HepG2 (cell line): Measurements from ENCODE around the gene MRPS34.

Experiments used
- CHD4 ChIP-seq: fragments of 200-600 bp; sonication (generic); IDR thresholded peaks from 2 replicates; pipeline ENCODE4 v1.7.0; 2017; ENCODE audit warnings: mild to moderate bottlenecking, low read length, borderline replicate concordance
- EP300 ChIP-seq, 3 experiments: sonication (generic) in 1 of 3; formaldehyde crosslinking in 1 of 3; IDR thresholded peaks; 2 replicates each; pipeline versions ENCODE4 v1.5.1 to v1.6.1; 2011 to 2020; ENCODE audit warnings: low read depth in 2 of 3, low read length in 2 of 3, borderline replicate concordance in 1 of 3, improper control_type of control experiment in 1 of 3, mild to moderate bottlenecking in 1 of 3, missing genetic modification reagents in 1 of 3, moderate library complexity in 1 of 3
- GABPA ChIP-seq, 2 experiments: IDR thresholded peaks; 2 replicates each; pipeline ENCODE4 v1.6.1; 2011 to 2016; ENCODE audit warnings: low read depth in 2 of 2, low read length in 1 of 2, missing biosample characterization in 1 of 2, missing genetic modification characterization in 1 of 2
- HDAC2 ChIP-seq: sonication (generic); formaldehyde crosslinking; IDR thresholded peaks from 2 replicates; pipeline ENCODE4 v1.4.0; 2020; ENCODE audit warnings: missing genetic modification reagents
- NAIF1 ChIP-seq: sonication (generic); formaldehyde crosslinking; IDR thresholded peaks from 2 replicates; pipeline ENCODE4 v1.5.0; 2020; ENCODE audit warnings: mild to moderate bottlenecking, missing genetic modification reagents, borderline replicate concordance
- NFYB ChIP-seq: sonication (generic); formaldehyde crosslinking; IDR thresholded peaks from 2 replicates; pipeline ENCODE4 v1.4.0; 2020; ENCODE audit warnings: missing genetic modification reagents
- SMARCE1 ChIP-seq: fragments of 450-650 bp; IDR thresholded peaks from 2 replicates; pipeline ENCODE4 v1.6.1; 2017; ENCODE audit warnings: borderline replicate concordance
- TF ChIP-seq, protein P1 (sequence below): sonication (generic); formaldehyde crosslinking; IDR thresholded peaks from 2 replicates; pipeline ENCODE4 v1.5.0; 2020; ENCODE audit warnings: mild to moderate bottlenecking, missing genetic modification reagents, moderate library complexity
- TF ChIP-seq, protein P2 (sequence below): sonication (generic); formaldehyde crosslinking; IDR thresholded peaks from 2 replicates; pipeline ENCODE4 v1.5.1; 2020; ENCODE audit warnings: missing genetic modification reagents, mild to moderate bottlenecking, borderline replicate concordance
- TF ChIP-seq, protein P3 (sequence below): sonication (generic); formaldehyde crosslinking; IDR thresholded peaks from 2 replicates; pipeline ENCODE4 v1.5.0; 2020; ENCODE audit warnings: missing genetic modification reagents
- TF ChIP-seq, protein P4 (sequence below): sonication (generic); formaldehyde crosslinking; IDR thresholded peaks from 2 replicates; pipeline ENCODE4 v1.4.0; 2020; ENCODE audit warnings: missing genetic modification reagents
- TF ChIP-seq, protein P5 (sequence below): sonication (generic); formaldehyde crosslinking; IDR thresholded peaks from 2 replicates; pipeline ENCODE4 v1.5.0; 2020; ENCODE audit warnings: missing genetic modification reagents
- TF ChIP-seq, protein P6 (sequence below), 2 experiments: IDR thresholded peaks; 2 replicates each; pipeline ENCODE4 v1.6.1; 2011 to 2012; ENCODE audit warnings: low read length in 2 of 2, borderline replicate concordance in 1 of 2, low read depth in 1 of 2, mild to moderate bottlenecking in 1 of 2, moderate library complexity in 1 of 2

DNA sequence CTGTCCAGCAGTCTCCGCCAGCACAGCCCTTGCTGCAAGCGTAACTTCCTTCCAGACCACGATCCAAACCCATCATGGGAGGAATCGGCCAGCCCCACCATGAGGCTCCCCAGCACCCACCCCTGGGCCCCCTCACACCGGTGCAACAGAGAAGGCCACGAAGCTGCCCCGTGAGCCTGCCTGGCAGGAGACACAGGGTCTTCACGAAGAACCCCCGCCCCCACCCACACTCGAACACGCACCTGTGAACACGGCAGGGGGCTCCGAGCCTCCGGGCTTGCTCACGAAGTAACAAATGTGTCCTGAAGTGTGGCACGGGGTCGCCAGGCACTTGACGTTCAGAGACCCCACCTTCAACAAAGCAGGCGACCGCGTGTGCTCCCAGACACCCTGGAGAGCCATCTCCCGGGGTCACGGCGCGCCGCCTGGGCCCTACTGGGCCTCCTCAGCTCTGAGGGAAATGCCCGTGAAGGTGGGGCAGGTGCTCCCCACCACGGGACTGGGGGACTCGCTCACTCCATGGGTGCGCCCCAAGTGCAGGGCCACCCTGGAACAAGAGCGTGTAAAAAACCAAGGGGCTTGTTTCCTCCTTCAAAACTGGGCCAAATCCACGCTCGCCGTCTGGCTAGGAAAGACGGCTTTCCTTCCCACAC lies 46.1 kb upstream of the MRPS34 start:
- no peak for TF ChIP-seq GABPA (IDR thresholded peaks at IDR 0.05; ENCODE audit: low read depth, low read length)
- TF ChIP-seq GABPA (CRISPR knock-in tag; IDR thresholded peaks at IDR 0.05; ENCODE audit: low read depth) = no peak
- TF ChIP-seq NFYB (CRISPR knock-in tag) = no peak
- no peak for TF ChIP-seq NAIF1 (CRISPR knock-in tag)
- TF ChIP-seq, protein P1, sequence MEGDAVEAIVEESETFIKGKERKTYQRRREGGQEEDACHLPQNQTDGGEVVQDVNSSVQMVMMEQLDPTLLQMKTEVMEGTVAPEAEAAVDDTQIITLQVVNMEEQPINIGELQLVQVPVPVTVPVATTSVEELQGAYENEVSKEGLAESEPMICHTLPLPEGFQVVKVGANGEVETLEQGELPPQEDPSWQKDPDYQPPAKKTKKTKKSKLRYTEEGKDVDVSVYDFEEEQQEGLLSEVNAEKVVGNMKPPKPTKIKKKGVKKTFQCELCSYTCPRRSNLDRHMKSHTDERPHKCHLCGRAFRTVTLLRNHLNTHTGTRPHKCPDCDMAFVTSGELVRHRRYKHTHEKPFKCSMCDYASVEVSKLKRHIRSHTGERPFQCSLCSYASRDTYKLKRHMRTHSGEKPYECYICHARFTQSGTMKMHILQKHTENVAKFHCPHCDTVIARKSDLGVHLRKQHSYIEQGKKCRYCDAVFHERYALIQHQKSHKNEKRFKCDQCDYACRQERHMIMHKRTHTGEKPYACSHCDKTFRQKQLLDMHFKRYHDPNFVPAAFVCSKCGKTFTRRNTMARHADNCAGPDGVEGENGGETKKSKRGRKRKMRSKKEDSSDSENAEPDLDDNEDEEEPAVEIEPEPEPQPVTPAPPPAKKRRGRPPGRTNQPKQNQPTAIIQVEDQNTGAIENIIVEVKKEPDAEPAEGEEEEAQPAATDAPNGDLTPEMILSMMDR (CRISPR knock-in tag) = no peak
- TF ChIP-seq, protein P2, sequence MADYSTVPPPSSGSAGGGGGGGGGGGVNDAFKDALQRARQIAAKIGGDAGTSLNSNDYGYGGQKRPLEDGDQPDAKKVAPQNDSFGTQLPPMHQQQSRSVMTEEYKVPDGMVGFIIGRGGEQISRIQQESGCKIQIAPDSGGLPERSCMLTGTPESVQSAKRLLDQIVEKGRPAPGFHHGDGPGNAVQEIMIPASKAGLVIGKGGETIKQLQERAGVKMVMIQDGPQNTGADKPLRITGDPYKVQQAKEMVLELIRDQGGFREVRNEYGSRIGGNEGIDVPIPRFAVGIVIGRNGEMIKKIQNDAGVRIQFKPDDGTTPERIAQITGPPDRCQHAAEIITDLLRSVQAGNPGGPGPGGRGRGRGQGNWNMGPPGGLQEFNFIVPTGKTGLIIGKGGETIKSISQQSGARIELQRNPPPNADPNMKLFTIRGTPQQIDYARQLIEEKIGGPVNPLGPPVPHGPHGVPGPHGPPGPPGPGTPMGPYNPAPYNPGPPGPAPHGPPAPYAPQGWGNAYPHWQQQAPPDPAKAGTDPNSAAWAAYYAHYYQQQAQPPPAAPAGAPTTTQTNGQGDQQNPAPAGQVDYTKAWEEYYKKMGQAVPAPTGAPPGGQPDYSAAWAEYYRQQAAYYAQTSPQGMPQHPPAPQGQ (CRISPR knock-in tag) = no peak
- TF ChIP-seq HDAC2 (CRISPR knock-in tag) = no peak
- no peak for TF ChIP-seq EP300 (IDR thresholded peaks at IDR 0.05; ENCODE audit: low read depth in 2 of 2, low read length in 2 of 2)
- no peak for TF ChIP-seq EP300 (CRISPR knock-in tag; IDR thresholded peaks at IDR 0.05; ENCODE audit: borderline replicate concordance)
- TF ChIP-seq, protein P3, sequence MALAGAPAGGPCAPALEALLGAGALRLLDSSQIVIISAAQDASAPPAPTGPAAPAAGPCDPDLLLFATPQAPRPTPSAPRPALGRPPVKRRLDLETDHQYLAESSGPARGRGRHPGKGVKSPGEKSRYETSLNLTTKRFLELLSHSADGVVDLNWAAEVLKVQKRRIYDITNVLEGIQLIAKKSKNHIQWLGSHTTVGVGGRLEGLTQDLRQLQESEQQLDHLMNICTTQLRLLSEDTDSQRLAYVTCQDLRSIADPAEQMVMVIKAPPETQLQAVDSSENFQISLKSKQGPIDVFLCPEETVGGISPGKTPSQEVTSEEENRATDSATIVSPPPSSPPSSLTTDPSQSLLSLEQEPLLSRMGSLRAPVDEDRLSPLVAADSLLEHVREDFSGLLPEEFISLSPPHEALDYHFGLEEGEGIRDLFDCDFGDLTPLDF (CRISPR knock-in tag) = no peak
- TF ChIP-seq, protein P4, sequence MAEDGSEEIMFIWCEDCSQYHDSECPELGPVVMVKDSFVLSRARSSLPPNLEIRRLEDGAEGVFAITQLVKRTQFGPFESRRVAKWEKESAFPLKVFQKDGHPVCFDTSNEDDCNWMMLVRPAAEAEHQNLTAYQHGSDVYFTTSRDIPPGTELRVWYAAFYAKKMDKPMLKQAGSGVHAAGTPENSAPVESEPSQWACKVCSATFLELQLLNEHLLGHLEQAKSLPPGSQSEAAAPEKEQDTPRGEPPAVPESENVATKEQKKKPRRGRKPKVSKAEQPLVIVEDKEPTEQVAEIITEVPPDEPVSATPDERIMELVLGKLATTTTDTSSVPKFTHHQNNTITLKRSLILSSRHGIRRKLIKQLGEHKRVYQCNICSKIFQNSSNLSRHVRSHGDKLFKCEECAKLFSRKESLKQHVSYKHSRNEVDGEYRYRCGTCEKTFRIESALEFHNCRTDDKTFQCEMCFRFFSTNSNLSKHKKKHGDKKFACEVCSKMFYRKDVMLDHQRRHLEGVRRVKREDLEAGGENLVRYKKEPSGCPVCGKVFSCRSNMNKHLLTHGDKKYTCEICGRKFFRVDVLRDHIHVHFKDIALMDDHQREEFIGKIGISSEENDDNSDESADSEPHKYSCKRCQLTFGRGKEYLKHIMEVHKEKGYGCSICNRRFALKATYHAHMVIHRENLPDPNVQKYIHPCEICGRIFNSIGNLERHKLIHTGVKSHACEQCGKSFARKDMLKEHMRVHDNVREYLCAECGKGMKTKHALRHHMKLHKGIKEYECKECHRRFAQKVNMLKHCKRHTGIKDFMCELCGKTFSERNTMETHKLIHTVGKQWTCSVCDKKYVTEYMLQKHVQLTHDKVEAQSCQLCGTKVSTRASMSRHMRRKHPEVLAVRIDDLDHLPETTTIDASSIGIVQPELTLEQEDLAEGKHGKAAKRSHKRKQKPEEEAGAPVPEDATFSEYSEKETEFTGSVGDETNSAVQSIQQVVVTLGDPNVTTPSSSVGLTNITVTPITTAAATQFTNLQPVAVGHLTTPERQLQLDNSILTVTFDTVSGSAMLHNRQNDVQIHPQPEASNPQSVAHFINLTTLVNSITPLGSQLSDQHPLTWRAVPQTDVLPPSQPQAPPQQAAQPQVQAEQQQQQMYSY (CRISPR knock-in tag) = no peak
- TF ChIP-seq CHD4 = no peak
- no peak for TF ChIP-seq SMARCE1
- TF ChIP-seq, protein P5, sequence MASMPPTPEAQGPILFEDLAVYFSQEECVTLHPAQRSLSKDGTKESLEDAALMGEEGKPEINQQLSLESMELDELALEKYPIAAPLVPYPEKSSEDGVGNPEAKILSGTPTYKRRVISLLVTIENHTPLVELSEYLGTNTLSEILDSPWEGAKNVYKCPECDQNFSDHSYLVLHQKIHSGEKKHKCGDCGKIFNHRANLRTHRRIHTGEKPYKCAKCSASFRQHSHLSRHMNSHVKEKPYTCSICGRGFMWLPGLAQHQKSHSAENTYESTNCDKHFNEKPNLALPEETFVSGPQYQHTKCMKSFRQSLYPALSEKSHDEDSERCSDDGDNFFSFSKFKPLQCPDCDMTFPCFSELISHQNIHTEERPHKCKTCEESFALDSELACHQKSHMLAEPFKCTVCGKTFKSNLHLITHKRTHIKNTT (CRISPR knock-in tag) = no peak
- TF ChIP-seq, protein P6, sequence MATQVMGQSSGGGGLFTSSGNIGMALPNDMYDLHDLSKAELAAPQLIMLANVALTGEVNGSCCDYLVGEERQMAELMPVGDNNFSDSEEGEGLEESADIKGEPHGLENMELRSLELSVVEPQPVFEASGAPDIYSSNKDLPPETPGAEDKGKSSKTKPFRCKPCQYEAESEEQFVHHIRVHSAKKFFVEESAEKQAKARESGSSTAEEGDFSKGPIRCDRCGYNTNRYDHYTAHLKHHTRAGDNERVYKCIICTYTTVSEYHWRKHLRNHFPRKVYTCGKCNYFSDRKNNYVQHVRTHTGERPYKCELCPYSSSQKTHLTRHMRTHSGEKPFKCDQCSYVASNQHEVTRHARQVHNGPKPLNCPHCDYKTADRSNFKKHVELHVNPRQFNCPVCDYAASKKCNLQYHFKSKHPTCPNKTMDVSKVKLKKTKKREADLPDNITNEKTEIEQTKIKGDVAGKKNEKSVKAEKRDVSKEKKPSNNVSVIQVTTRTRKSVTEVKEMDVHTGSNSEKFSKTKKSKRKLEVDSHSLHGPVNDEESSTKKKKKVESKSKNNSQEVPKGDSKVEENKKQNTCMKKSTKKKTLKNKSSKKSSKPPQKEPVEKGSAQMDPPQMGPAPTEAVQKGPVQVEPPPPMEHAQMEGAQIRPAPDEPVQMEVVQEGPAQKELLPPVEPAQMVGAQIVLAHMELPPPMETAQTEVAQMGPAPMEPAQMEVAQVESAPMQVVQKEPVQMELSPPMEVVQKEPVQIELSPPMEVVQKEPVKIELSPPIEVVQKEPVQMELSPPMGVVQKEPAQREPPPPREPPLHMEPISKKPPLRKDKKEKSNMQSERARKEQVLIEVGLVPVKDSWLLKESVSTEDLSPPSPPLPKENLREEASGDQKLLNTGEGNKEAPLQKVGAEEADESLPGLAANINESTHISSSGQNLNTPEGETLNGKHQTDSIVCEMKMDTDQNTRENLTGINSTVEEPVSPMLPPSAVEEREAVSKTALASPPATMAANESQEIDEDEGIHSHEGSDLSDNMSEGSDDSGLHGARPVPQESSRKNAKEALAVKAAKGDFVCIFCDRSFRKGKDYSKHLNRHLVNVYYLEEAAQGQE (IDR thresholded peaks at IDR 0.05; ENCODE audit: borderline replicate concordance in 1 of 2, low read depth in 1 of 2, low read length in 2 of 2) = no peak
